A549 treated with AZD9567 at 1 μM for 4 hours (cell line): Measurements from ENCODE around the gene CCNT2. TPM values are rescaled to one million over a fixed set of nuclear protein-coding genes. Genes with fewer than 3 reads are reported as not detected.

Source experiments
- total RNA-seq: library from RNA; stranded (reverse); fragments of 200-300 nt; extraction: Qiagen RNA extraction; gene quantifications from 5 replicates; pipeline ENCODE4 v1.2.3, GENCODE V29; 2022; ENCODE audit not compliant: insufficient read depth

Gene CCNT2
- total RNA-seq: 8.7 to 13.4 TPM (median 11.6 TPM) in 5 replicates

DNA sequence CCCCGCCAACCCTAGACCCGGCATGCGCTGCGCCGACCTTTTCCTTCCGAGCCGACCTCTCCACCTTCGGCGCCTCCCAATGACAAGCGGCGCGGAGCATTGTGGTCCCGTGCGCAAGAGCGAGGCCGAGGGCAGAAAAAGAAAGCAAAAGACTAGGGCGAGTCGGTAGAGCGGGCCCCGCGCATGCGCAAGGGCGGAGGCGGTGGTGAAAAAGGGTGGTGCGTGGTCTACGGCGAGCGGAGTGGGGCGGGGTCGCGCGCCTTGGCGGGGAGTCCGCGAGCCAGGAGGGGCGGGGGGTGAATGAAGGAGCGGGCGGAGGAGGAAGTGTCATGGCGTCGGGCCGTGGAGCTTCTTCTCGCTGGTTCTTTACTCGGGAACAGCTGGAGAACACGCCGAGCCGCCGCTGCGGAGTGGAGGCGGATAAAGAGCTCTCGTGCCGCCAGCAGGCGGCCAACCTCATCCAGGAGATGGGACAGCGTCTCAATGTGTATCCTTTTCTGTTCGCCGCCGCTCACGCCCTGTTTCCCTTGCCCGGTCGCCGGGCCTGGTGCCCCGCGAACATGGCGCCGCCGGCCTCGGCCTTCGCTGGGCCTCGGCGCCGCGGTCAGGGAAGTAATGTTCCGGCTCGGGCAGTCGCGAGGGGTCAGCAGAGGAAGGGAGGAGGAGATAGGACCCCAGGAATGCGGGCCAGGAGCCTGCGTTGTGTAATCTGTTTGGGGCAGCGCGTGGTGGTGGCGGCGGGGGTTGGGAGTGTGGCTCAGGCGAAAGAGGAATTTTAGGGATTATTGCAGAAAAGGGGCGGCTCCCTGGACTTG, at the start of gene CCNT2:
Gene CCNT2 (plus strand): TSS at position 297 of the 815 bp plus-strand sequence. CDS start 33 bp downstream, at position 330.

Other genes starting within 250 kb of the CCNT2 start
- gene TMEM163, start 199.8 kb upstream of the CCNT2 start, total RNA-seq: 0.05 to 0.17 TPM (median 0.13 TPM) in 4 of 5 replicates, not detected in the other
- not detected in 5 replicates for gene ACMSD, start 80.2 kb upstream of the CCNT2 start, total RNA-seq
- not detected in 5 replicates for gene MAP3K19, start 128.6 kb downstream of the CCNT2 start, total RNA-seq
- gene RAB3GAP1, start 133.5 kb downstream of the CCNT2 start, total RNA-seq: 25.2 to 28.0 TPM (median 26.0 TPM) in 5 replicates